Measurements from ENCODE around the gene ZFAND3. TPM values are rescaled to one million over a fixed set of nuclear protein-coding genes. Genes with fewer than 3 reads are reported as not detected.

Gene ZFAND3
- total RNA-seq, 1 donor from 2014 or later, result 16.5 TPM

Other genes with a start within 250 kb of the ZFAND3 start
- 0.20 and 0.22 TPM in 2 replicates for gene MDGA1, start 121.8 kb upstream of the ZFAND3 start, total RNA-seq

All from lung microvascular endothelial cell (primary cell).